DOHH2 (cell line): ENCODE data around the gene ALDH6A1.

Experiments
- H3F3A ChIP-seq: fragments of 200-600 bp; sonication (generic), shearing (Covaris generic); 2 replicates; pipeline ENCODE4 v1.6.0; 2016; ENCODE audit warnings: antibody characterized with exemption, mild to moderate bottlenecking; ENCODE audit not compliant: control insufficient read depth, insufficient read depth
- H3K27ac ChIP-seq: fragments of 200-600 bp; sonication (generic); 2 replicates; pipeline ENCODE4 v1.5.1; 2014; ENCODE audit warnings: low read depth, mild to moderate bottlenecking, low read length, moderate library complexity
- H3K27me3 ChIP-seq: fragments of 200-600 bp; sonication (generic); 2 replicates; pipeline ENCODE4 v1.6.1; 2014; ENCODE audit warnings: mild to moderate bottlenecking, low read length, mixed read lengths; ENCODE audit not compliant: control insufficient read depth
- H3K36me3 ChIP-seq: fragments of 200-600 bp; sonication (generic); 2 replicates; pipeline ENCODE4 v1.6.1; 2014; ENCODE audit warnings: mild to moderate bottlenecking, low read length, moderate library complexity, mixed read lengths; ENCODE audit not compliant: control insufficient read depth
- H3K4me1 ChIP-seq: fragments of 200-600 bp; sonication (generic); 2 replicates; pipeline ENCODE4 v1.6.1; 2014; ENCODE audit warnings: mild to moderate bottlenecking, low read length, mixed read lengths; ENCODE audit not compliant: control insufficient read depth
- H3K4me2 ChIP-seq: fragments of 200-600 bp; sonication (generic); 2 replicates; pipeline ENCODE4 v1.6.0; 2014; ENCODE audit warnings: mild to moderate bottlenecking, low read length, moderate library complexity
- H3K4me3 ChIP-seq: fragments of 200-600 bp; sonication (generic); 2 replicates; pipeline ENCODE4 v1.5.1; 2014; ENCODE audit warnings: mild to moderate bottlenecking, low read length, mixed read lengths
- H3K79me2 ChIP-seq: fragments of 200-600 bp; sonication (generic); 2 replicates; pipeline ENCODE4 v1.6.1; 2014; ENCODE audit warnings: mild to moderate bottlenecking, low read length, mixed read lengths; ENCODE audit not compliant: control insufficient read depth
- H3K9me2 ChIP-seq: fragments of 200-600 bp; sonication (generic); replicated peaks from 2 replicates; pipeline ENCODE4 v1.6.1; 2014; ENCODE audit warnings: mild to moderate bottlenecking, low read length, mixed read lengths; ENCODE audit not compliant: control insufficient read depth
- H3K9me3 ChIP-seq: fragments of 200-600 bp; sonication (generic); 2 replicates; pipeline ENCODE4 v1.6.1; 2014; ENCODE audit warnings: antibody characterized with exemption, low read length, mixed read lengths; ENCODE audit not compliant: control insufficient read depth, insufficient read depth
- H4K20me1 ChIP-seq: fragments of 200-600 bp; sonication (generic); 2 replicates; pipeline ENCODE4 v1.6.0; 2014; ENCODE audit warnings: low read depth, mild to moderate bottlenecking, antibody characterized with exemption, low read length, moderate library complexity; ENCODE audit not compliant: control insufficient read depth, insufficient read depth
- CTCF ChIP-seq: fragments of 200-600 bp; sonication (generic); IDR thresholded peaks from one replicate; pipeline ENCODE4 v1.5.1; 2014; ENCODE audit warnings: antibody characterized with exemption, mild to moderate bottlenecking, low read depth, low read length; ENCODE audit not compliant: poor library complexity, severe bottlenecking
- EZH2phosphoT487 ChIP-seq: fragments of 200-600 bp; sonication (generic); IDR thresholded peaks from 2 replicates; pipeline ENCODE4 v1.6.1; 2017; ENCODE audit warnings: borderline replicate concordance, mild to moderate bottlenecking, antibody characterized with exemption, low read length, moderate library complexity, mixed read lengths

Gene ALDH6A1

GRCh38 chr14:74042296-74042695 is 42.0 kb downstream of the ALDH6A1 start:
- Histone ChIP-seq H3K9me3 (no peaks in the 10 kb centered on the region), H4K20me1 (no peaks in the 10 kb centered on the region), H3K79me2 (no peaks in the 10 kb centered on the region), H3K4me2 (no peak overlapping the region), H3K4me3 (no peak overlapping the region), H3K9me2 (no peaks in the 10 kb centered on the region), H3K27ac (no peak overlapping the region), H3K36me3 (no peaks in the 10 kb centered on the region), H3K27me3 (no peaks in the 10 kb centered on the region), H3F3A (no peaks in the 10 kb centered on the region), H3K4me1 (no peaks in the 10 kb centered on the region)
- TF ChIP-seq EZH2phosphoT487 (no peak), CTCF (no peak)

GRCh38 chr14:74038020-74038859 is 46.0 kb downstream of the ALDH6A1 start:
- no peak overlapping the region for H3K4me2 ChIP-seq
- TF ChIP-seq EZH2phosphoT487 (no peak), CTCF (peak; percentile 74)

GRCh38 chr14:74035556-74035955 is 48.7 kb downstream of the ALDH6A1 start:
- H3K4me1 ChIP-seq, result peaks cover 10% of the 10 kb centered on the region
- H3K27me3 ChIP-seq, result no peaks in the 10 kb centered on the region
- H3K36me3 ChIP-seq, result no peaks in the 10 kb centered on the region
- TF ChIP-seq EZH2phosphoT487 (no peak), CTCF (no peak)
- H3F3A ChIP-seq, result peaks cover 13% of the 10 kb centered on the region
- no peak overlapping the region for H3K4me2 ChIP-seq
- H3K79me2 ChIP-seq, result no peaks in the 10 kb centered on the region
- H3K4me3 ChIP-seq, result no peak overlapping the region
- no peaks in the 10 kb centered on the region for H3K9me3 ChIP-seq
- H3K9me2 ChIP-seq, result no peaks in the 10 kb centered on the region
- no peaks in the 10 kb centered on the region for H4K20me1 ChIP-seq
- H3K27ac ChIP-seq, result no peak overlapping the region

More at GRCh38 chr14:74038020-74038859, 46.0 kb downstream of the ALDH6A1 start:
- Histone ChIP-seq H3K9me2 (no peaks in the 10 kb centered on the region), H4K20me1 (no peaks in the 10 kb centered on the region), H3F3A (peaks cover 9% of the 10 kb centered on the region), H3K27ac (no peak overlapping the region), H3K36me3 (no peaks in the 10 kb centered on the region), H3K4me1 (no peaks in the 10 kb centered on the region), H3K27me3 (no peaks in the 10 kb centered on the region), H3K4me3 (no peak overlapping the region), H3K9me3 (no peaks in the 10 kb centered on the region), H3K79me2 (no peaks in the 10 kb centered on the region)
